Measurements from ENCODE around the gene SHROOM3.
"Not testable (repeated sequence)": the region's sequence is repeated elsewhere in the genome, so short reads cannot be mapped to it uniquely, and the experiment has no call there.

Gene SHROOM3

DNA sequence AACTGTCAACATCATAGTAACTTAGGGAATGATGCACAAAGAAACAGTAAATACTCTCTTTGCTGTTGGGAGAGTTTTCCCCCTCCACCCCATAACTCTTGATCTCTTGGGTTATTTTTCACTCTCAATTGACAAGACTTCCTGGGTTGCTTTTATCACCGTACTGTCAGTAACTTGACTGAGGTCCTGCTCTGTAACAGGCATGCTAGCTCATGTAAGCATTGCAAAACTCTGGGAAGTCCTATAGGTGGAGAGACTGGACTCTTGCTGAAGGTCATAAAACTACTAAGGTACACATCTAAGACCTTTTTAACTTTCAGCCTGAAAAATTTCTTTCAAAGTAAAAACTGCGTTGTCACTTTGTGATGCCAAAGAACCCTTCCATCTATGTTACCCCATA, 10.9 kb downstream of the SHROOM3 start:
- no peak for DNase-seq (ENCODE audit: low spot score)
- no peak for FAIRE-seq

DNA sequence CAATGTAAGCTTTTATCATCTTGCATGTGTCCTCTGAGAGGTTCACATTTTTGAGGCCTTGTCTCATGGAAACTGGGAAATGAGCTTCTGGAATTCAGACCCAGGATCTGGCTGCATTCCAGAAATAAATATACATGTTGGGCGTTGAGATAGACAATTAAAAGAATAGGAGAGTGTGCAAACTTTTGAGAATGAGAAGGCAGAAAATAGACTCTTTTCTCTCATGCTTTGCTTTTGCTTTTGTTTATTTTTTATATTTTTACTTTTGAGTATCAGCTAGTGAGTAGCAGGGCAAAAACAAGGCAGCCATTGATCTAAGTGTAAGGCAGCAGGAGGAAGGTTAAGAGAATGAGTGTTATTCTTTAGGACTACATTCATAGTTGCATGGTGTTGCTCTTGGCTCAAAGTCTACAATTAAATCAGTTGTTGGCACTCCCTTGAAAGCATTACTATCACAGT, 12.4 kb downstream of the SHROOM3 start:
- DNase-seq (ENCODE audit: low spot score) (no peak), FAIRE-seq (no peak)

DNA sequence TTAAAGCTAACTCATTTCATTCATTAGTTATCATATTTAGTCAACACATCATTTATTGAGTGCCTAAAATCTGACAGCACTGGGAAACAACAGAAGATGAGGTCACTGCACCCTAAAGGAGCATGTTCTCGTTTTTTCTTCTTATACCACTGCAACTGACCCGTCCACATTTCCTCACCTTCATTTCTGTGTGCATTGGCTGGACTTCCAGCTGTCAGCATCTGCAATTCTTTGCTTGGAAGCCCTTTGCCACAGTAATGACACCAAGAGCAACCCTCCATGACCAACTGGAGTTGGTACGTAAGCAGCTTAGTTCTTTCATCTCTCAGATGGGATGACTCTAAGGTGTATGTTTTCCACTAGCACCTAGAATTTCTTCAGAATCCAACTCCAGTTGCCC, 13.2 kb downstream of the SHROOM3 start:
- FAIRE-seq: no peak
- DNase-seq (ENCODE audit: low spot score): no peak

DNA sequence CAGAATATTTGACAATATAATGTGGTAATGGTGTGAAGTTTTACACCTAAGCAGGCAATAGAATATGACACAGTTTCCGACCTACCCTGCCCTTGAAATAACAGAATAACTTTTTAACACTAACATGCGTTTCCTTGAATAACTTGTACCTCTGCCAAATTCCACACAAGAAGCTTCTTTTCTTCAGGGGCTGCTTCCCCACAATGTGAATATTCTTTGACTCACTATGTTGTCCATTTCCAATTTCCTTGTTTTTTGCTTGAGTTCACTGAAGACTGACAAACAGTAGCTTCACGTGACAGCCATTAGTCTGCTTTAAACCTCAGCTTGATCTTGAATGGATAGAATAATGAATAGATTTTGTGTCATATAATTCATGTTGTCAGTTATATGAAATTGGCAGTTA, 14.3 kb downstream of the SHROOM3 start:
- FAIRE-seq: peak; percentile 87
- peak; percentile 44 for DNase-seq (ENCODE audit: low spot score)

DNA sequence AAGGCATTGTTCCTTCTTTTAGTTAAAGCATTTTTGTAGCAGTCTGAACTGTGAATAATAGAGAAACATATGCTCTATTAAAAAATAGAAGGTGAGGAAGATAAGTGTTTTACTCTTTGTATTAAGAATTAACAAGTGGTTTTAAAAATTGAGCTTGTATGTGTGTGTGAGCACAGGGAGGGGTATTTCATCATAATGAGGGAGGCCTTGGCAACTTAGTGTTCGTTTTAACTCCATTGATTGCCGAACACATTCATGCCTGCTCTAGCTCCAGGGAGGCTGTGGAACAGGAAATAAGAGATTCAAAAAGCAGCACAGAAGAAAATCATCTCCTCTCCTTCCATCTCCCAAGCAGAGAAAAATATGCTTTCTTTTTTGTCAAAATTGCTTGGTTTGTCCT, 14.8 kb downstream of the SHROOM3 start:
- FAIRE-seq: no peak

DNA sequence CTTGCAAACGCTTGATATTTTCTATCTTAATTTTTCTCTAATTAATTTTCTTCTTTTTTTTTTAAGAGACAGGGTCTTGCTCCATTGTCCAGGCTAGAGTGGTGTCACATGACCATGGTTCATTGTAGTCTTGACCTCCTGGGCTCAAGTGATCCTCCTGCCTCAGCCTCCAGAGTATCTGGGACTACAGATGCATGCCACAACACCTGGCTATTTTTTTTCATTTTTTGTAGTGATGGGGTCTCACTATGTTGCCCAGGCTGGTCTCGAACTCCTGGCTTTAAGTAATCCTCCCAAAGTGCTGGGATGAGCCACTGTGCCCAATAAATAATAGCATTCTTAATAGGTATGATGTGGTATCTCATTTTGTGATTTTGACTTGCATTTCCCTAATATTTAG, 18.2 kb downstream of the SHROOM3 start:
- FAIRE-seq (no peak), DNase-seq (ENCODE audit: low spot score) (no peak)

More for the DNA sequence above, 14.8 kb downstream of the SHROOM3 start:
- no peak for DNase-seq (ENCODE audit: low spot score)

DNA sequence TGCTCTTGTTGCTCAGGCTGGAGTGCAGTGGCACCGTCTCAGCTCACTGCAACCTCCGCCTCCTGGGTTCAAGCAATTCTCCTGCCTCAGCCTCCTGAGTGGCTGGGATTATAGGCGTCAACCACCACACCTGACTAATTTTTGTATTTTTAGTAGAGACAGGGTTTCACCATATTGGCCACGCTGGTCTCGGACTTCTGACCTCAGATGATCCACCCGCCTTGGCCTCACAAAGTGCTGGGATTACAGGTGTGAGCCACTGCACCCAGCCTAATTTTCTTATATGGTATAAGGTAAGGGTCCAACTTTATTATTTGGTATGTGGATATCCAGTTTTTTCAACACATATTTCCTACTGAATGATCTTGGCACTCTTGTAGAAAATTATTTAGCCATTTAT, 19.0 kb downstream of the SHROOM3 start:
- not testable (repeated sequence) for DNase-seq (ENCODE audit: low spot score); FAIRE-seq

DNA sequence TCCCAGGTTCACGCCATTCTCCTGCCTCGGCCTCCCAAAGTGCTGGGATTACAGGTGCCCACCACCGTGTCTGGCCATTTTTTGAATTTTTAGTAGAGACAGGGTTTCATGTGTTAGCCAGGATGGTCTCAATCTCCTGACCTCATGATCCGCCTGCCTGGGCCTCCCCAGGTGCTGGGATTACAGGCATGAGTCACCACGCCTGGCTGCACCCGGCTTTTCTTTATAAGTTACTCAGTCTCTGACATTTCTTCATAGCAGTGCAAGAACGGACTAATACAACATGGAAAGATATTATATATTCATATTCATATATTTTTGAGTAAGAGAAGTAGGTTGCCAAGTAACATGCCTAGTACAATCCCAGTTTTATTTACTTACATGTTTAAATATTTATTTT, 22.9 kb downstream of the SHROOM3 start:
- FAIRE-seq (peak; percentile 83), DNase-seq (ENCODE audit: low spot score) (peak; percentile 69)

DNA sequence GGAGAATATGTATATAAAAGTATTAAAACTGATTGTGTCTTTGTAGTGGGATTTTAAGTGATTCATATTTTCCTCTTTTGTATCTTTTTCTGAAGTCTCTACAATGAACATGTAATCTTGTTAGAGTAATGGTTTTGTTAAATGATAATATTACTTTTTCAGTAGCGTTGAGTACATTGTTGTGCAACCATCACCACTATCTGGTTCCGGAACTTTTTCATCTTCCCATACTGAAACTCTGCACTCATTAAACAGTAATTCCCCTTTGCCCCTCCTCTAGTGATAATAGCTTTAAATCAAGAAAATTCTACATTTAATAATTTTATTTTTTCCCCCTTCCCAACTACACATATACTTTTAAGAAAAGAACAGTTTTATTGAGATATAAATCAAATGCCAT, 23.3 kb downstream of the SHROOM3 start:
- DNase-seq (ENCODE audit: low spot score) (no peak), FAIRE-seq (no peak)

DNA sequence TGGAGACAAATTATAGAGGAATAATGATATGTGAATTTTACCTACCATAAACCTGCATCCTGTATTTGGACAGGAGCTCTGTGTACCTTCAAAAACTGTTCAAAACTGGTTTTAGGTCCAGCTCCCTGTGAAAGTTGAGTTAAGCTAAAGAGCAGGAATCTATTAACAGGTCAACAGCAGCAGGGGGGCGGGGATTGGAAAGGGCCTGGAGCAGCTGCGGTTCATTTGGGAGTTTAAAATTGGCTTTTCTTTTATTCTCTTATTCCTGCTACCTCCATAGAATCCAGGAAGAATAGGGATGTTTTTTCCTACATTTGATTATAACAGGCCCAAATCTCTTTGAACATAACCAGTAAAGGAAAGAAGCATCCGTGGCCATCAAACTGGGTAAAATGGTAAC, 23.8 kb downstream of the SHROOM3 start:
- no peak for DNase-seq (ENCODE audit: low spot score)
- FAIRE-seq: no peak

DNA sequence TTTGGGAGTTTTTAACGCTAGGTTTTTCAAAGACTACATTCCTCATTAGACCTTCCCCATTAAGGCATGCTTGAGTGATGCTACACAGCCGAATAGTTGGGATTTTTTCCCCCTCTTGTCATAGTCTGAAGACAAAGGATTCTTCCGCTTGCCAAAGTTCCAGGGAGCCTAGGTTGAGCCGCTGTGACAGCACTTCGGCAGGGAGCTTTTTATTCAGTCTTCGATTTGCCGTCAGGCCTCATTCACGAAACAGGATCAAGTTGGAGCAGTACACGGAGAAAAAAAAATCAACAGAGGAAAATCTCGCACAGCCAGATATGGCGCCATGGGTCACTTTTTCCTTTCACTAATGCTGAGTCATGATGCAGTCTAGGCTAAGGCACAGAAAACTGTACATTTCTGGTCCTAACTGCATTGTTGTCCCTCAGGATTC, 24.3 kb downstream of the SHROOM3 start:
- DNase-seq (ENCODE audit: low spot score): peak; percentile 89
- FAIRE-seq: peak; percentile 91

DNA sequence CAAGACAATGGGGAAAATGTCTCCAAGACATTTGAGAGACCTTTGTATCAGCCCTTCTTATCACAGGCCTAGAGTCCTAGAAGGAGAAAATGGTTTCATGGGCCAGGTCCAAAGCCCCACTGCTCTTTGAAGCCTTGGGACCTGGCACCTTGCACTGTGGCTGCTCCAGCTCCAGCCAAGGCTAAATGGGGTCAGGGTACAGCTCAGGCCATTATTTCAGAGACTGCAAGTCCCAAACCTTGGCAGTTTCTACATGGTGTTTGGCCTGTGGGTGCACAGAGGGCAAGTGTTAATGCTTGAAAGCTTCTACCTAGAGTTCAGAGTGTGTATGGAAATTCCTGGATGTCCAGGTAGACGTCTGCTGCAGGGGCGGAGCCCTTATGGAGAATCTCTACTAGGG, 28.5 kb downstream of the SHROOM3 start:
- no peak for DNase-seq (ENCODE audit: low spot score)
- FAIRE-seq: no peak

DNA sequence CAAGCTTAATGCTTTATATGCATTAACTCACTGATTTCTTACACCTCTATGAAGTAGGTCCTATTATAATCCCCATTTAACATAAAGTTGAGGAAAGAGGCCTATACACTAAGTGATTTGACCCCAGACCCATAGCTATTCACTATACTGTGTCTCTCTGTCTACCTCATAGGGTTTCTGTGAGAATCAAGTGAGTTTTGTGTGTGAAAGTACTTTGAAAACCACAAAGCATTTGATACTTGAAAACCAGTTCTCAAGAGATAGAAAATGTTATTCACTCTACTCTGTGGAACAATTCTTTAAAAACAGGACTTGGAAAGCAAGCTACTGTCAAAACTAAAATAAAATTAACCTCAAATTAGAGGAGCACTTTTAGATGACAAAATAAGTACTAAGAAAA, 35.0 kb downstream of the SHROOM3 start:
- DNase-seq (ENCODE audit: low spot score) (no peak), FAIRE-seq (no peak)

DNA sequence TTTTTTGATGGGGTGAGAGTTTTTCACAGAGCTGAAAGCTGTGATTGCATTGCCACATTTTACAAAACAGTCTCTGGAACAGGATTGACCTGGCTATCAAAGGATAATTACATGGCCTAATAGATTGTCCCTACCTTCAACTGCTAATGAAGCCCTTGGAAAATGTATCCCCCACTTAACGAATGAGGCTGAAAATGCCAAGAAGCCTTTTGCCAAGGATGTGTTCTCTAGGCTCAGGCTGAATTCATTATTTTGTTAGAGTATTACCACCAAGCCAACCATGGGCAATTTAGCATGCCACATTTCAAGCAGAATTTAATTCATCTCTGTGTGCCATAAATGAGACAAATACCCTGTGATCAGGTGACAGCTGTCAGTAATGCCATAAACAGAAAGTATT, 35.5 kb downstream of the SHROOM3 start:
- no peak for FAIRE-seq

DNA sequence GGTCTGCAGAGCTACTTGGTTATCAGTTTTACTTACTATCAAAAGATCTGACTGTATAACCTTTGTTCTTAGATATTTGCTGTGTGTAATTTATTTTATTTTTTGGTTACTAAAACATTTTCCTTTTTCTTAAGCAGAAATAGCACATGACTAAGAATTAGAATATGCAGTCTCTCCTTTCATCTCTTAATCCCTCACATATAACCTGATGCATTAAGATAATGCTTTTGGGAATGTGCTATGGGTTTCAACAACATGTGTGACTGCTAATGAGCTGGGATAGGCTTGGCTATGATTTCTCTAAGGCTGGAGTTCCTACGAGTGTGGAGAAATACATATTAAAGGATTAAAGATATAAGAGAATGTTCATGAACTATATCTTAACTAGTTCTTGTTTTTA, 41.5 kb downstream of the SHROOM3 start:
- no peak for FAIRE-seq

More for the DNA sequence above, 35.5 kb downstream of the SHROOM3 start:
- no peak for DNase-seq (ENCODE audit: low spot score)

DNA sequence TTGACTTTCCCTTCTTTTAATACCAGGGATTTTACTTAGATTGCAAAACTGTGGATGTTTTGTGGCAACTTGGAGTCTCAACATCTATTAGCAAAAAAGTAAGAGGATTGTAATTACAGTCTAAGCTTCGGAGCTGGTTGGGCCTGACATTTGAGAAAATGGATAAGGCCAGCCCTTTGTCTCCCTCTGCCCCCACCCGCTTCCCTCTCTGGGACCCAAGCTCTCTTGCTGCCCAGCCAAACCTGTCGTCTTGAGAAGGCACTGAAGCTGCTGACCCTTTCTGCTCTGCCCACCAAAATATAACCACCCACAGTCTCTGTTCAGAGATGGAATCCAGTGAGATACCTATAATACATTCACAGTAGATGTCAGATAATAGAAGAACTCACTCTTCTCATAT, 49.6 kb downstream of the SHROOM3 start:
- FAIRE-seq (no peak), DNase-seq (ENCODE audit: low spot score) (no peak)

More for the DNA sequence above, 41.5 kb downstream of the SHROOM3 start:
- DNase-seq (ENCODE audit: low spot score): no peak

DNA sequence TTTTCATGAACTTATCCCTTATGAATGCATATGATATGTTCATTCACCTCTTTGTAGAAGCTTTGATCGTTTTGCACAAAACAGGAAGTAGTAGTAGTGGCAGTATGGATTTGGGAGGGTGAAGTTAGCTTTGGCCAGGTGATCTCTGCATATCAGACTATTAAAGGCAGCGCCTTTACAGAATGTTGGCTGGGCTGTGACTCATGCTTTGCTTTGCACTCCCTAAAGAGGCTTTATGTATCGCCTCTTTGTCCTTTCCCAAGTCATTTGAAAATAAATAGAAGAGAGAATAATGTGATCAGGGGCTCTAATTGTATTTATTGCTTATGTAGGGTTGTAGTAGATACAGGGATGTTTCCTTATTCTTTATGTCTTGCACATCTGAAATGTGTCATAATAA, 50.4 kb downstream of the SHROOM3 start:
- no peak for FAIRE-seq

DNA sequence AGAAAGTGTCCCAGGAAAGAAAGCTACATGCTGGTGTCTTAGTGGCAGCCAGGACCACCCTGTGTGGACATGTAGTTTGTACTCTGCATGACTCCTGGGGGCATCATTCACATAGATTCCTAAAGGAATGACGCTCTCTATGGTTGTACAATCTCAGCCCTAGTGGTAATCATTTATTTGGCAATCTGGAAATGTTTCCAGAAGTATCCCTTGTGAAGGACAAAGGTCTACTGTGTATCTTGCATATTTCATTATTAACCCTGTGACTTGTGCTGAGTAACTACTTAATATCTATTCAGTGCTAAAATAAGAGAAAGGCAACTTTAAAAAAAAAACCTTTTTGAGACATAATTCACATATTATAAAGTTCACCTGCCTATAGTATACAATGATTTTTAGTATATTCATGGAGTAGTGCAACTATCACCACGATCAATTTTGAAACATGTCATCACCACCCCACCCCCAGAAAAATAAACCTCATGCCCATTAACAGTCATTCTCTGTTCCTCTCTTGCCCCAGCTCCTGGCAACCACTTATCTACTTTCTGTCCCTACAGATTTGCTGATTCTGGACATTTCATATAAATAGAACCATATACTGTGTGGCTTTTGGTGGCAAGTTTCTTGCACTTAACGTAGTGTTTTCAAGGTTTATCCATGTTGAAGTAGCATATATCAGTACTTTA, 51.7 kb downstream of the SHROOM3 start:
- FAIRE-seq (no peak), DNase-seq (ENCODE audit: low spot score) (no peak)

More for the DNA sequence above, 50.4 kb downstream of the SHROOM3 start:
- DNase-seq (ENCODE audit: low spot score): no peak

DNA sequence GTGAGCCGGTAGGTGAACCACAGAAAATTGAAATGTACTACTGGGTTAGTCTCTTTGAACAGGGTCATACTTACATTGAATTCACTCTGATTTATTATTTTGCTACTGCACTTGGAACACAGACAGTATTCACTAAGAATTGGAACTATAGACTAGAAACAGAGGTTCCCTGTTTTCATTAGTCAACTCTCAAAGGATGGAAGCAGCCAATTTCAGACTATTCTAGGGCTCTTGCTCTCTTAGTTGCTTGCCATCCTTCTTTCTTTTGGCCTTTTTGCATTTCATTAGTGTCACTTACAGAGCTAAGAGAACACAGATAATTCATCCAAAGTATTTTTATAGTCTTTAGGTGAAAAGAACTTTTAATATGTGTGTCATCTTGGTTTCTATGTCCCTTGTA, 52.6 kb downstream of the SHROOM3 start:
- FAIRE-seq: no peak
- no peak for DNase-seq (ENCODE audit: low spot score)

DNA sequence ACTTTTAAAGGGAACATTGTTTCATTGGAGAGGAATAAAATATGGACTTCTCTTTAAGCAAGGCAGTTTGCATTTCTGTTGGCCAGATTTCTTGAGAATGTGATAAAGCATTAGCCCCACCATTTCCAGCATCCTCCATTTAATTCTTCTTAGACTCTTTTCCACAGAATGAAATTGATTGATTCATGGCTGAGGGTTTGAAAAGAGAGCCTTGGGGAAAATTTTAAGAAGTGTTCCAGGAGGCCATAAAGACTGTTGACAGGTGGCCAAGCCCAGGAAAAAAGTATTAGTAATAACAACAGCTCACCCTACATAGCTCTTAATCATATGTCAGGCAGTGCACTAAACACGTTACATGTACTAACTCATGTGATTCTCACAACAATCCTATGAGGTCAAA, 53.4 kb downstream of the SHROOM3 start:
- no peak for FAIRE-seq
- DNase-seq (ENCODE audit: low spot score): no peak

DNA sequence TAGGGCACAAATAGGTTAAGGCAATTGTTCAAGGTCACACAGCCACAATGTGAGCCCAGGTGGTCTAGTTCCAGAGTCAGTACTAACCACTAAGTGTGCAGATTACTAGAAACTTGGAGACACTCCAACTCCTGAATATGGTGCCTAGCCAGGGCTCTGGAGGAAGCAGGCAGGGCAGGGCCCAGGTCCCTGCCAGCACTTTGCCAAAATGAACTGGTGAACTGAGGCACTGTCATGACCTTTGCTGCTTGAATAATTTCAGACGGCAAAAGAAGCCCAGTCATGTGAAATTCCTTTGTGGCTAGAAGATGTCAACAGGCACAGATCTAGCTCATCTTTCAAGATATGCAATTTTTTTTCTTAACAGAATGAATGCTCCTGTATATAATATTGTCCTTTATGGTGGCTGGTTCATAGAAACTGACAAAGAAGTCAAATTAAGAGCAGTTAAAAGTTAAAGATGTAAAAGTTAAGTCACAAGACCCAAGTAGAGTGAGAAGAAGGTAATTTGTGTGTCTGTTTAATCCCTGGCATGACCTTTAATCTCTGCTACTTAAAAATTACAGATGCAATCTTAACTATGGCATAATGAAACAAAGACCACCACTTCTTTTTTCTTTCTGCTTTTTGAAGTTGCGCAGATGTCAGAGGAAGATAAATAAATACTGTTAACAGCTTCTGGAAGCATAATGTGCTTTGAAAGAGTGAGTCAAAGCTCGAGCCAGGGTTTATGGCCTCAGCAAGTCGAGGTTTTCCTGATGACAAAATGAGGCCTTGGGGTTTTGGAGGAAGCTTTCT, 54.1 kb downstream of the SHROOM3 start:
- FAIRE-seq (peak; percentile 80), DNase-seq (ENCODE audit: low spot score) (peak; percentile 52)

DNA sequence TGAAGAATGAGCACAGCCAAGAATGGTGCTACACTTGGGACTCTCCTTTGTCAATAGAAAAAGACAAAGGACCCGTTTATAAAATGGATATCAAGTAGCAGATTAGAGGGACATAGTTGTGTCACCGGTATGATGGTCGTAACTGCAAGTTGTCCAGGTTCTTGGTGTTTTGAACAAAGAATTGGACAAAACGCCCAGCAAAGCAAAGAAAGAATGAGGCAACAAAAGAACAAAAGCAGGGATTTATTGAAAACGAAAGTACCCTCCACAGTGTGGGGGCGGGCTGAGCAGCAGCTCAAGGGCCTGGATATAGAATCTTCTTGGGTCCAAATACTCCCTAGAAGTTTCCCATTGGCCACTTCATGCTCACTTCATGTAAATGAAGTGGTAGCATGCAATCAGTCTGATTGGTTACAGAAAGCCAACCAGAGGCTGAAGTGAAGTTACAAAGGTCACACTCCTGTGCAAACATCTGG, 54.7 kb downstream of the SHROOM3 start:
- FAIRE-seq (no peak), DNase-seq (ENCODE audit: low spot score) (no peak)

DNA sequence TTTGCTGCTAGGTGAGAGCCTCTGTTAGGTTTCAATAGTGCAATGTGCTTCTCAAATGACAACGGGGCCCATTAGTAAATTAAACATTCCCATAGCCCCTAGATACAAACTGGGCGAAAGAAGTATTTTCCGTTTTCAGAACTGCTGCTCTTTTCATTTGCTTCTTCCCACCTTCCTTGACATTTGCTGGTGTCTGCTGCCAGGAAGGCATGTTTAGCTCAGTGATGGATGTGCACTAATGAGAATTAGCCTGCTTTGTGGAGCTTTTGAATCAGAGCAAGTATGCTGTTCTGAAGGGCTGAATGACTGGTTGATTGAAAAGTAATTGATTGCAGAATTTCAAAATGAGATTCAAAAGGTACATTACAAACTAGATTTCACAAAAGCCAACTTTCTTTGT, 57.0 kb downstream of the SHROOM3 start:
- no peak for FAIRE-seq
- no peak for DNase-seq (ENCODE audit: low spot score)
